Germinal center (tissue), 1 donor: ENCODE measurements around the gene RASA3.
"Not testable (repeated sequence)": the region's sequence is repeated elsewhere in the genome, so short reads cannot be mapped to it uniquely, and the experiment has no call there.

Experiments used
- DNase-seq: peaks from one replicate; pipeline ENCODE4 v3.0.0; 2012; ENCODE audit warnings: mixed read lengths, low spot score

RASA3 gene

DNA sequence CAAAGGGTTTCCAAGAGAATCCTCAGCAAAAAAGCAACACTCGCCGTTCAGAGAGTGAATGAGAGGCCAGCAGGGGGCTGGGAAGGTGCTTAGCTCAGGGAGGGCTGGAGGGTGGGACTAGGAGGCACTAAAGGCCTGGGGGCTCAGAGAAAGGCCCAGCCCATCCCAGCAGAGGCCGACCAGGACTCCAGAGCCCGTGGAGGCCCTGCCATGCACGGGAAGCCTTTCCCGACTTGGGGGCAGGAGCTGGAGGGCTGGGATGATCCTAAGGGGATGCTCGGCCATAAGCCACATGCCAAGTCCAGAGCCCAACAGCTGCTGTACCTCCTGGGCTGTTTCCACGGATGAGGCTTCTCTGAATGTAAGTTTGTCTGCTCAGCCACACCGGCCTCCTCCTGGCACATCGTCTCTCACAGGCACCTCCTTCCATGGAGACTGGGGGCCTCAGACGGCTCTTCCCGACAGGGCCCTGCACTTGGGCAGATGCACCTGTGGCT, 19.5 kb downstream of the RASA3 start:
- DNase-seq = no peak

DNA sequence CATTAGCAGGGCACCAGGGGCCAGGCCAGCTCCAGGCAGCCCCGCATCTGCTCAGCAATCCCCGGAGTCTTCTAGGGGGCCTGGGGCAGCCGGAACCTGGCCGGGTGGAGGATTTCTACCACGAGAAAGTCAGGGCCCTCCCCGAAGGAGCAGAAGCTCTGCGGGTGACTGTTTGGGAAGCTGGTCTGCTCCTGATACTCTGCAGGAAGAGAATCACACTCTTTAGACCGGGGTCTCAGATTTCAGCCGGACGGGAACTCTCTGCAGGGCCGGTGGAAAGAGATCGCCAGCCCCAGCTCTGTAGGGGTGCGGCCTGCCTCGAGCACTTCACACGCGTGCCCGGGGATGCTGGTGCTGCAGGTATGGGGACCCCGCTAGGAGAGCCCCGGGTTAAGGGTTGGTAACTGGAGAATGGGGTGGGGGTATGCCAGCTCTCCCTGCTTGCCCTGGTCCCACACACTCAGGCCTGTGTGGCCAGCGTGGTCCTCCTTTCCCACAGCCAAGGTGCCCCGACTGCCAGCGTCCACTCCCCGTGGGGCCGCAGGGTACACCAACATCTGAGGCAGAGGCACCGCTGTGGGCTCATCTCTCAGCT, 20.1 kb downstream of the RASA3 start:
- DNase-seq = no peak

DNA sequence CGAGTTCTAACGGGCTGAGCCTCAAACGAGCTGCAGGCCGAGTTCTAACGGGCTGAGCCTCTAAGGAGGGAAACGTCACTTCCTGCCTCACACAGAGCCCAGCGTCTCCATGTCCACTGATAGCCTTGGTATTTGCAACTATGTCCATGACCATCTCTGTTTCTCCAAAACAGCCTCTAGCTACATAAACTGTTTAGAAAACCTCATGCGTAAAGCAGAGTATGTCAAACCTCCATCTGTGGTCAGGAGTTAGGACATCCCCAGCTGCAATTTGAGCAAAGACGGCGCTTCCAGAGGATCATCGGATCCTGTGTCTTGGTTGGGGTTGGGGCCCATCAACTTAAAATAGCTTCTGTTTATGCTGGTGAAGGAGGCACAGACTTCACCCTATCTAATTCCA, 20.8 kb downstream of the RASA3 start:
- no peak for DNase-seq

DNA sequence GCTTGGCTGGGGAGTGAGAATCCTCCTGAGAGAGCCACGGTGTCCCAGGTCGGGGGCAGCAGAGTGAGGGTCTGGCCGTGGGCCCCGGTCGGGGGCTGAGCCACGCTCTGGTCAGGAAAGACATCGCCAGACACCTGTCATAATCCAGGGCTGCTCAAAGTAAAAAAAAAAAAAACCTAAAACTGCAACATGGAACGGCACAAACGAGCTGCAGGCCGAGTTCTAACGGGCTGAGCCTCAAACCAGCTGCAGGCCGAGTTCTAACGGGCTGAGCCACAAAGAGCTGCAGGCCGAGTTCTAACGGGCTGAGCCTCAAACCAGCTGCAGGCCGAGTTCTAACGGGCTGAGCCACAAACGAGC, 21.6 kb downstream of the RASA3 start:
- DNase-seq = not testable (repeated sequence)

DNA sequence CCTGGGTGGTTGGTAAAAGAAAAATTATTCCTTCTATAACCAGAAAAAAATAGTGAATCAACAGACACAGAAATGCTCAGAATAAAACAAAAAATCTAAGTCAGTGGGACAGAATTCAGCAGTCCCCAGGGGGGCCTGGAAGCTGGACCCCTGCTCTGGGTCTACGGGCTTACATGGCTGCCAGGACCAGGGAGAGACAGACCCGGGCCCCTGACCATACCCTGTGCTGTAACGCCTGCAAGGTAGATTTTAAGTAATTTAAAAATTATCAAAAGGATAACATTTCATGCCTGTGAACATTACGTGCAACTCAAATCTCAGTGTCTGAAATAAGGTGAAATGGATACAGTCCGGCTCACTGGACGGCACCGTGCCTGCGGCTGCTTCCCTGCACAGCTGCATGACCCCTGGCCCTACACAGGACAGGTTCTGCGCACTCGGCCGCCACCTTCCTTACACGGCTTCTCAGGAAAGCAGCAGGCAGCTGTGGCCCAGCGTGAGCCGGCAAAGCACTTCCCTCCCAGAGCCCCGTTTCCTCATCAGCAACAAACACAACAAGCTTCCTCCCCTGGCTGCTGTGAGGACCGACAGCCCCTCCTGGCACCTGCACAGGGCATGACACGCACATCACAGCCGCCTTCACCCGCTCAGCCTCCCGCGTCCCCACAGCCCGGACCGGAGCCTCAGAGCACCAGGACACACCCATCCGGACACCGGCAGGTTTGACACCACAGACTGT, 22.2 kb downstream of the RASA3 start:
- peak; percentile 73 for DNase-seq

DNA sequence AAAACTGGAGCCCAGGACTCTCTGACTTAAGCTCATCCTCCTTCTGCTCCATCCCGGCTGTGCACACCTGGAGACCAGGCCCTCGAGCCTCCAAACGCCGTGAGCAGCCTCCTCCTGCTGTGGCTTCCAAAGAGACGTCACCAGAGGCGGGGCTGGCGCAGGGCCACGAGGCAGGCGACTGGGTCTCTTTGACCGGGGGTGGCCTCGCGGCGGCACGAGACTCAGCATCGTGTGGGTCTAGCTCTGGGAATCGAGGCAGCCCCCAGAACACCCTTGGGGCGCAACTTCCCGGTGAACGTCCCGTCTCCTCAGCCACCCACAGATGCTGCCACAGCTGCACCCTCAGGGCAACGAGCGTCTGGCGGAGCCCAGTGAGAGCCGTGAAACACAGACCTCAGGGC, 22.8 kb downstream of the RASA3 start:
- DNase-seq = no peak

DNA sequence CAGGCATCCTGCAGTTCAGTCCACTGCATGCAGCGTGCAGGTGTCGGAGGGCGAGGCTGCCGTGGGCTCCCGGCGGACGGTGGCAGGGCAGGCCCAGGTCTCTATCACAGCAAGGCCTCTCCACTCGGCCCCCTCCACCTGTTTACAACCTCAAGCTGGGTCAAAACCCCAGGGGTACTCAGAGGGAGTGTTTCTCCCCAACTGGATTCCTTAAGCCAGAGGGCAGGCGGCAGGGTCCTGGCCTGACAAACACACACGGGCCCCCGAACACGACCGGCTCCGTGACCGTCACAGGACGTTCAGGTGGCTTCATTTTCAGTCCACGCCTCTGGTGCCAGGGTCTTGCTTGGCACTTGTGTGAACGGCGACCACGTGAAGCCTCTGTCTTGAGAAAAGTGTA, 23.5 kb downstream of the RASA3 start:
- DNase-seq = no peak

DNA sequence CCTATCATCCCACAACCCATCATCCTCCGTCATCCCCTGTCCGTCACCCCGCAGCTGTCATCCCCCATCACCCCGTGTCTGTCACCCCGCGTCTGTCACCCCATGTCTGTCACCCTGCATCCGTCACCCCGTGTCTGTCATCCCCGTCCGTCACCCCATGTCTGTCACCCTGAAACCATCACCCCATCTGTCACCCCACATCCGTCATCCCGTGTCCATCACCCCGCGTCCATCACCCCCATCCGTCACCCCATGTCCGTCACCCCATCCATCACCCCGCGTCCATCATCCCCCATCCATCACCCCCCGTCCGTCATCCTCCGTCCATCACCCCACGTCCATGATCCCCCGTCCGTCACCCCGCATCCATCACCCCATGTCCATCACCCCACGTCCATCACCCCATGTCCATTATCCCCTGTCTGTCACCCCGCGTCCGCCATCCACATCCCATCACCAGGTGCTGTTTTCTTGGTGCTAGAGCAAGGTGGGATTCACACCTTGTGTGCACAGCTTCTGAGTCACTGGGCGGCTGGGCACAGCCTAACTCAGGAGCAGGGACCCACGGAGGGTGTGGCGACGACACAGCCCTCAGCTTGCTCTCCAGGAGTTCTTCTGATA, 24.2 kb downstream of the RASA3 start:
- DNase-seq = no peak

DNA sequence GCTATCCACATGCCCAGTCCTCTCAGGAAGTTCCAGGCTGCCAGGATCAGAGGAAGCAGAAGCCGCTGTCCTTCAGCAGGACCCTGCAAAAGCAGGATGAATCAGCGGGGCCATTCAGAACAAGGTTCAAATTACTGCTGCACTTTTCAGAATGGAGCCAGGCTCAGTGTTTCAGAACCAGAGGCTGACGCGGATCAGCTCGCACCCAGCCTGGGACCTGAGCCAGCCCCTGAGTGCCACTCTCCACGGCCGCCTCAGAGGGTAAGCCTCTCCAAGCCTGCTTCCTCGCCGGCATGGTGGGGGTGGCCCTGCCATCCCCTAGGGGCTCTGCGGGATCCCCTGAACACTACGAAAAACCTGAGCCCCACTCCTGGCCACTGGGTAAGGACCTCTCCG, 24.7 kb downstream of the RASA3 start:
- DNase-seq = no peak

DNA sequence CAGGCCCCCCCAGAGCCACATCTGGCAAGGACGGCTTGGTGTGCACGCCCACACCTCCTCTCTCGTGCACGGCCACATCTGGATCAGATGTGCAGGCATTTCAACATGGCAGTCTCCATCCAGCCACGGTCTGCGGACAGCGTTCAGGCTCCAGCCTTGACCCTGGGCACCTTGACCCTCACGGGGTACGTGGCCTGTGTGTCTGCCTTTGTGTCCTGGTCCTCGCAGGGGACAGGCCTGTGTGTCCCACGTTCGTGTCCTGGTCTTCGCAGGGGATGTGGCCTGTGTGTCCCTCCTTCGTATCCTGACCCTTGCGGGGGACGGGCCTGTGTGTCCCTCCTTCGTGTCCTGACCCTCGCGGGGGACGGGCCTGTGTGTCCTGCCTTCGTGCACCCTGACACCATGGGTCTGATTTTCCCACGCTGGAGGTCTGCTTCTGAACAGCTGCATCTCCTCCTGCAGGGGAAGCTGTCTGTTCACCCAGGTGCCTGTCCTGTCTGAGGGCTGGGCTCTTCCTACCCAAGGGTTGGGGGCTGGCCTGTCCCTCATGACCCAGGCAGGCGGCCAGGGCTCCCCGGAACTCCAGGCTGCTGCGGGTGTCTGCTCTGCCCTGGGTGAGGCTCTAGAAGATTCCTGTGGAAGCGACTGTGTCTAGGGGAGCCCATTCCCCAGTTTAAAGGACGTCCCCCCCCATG, 25.3 kb downstream of the RASA3 start:
- DNase-seq = no peak

DNA sequence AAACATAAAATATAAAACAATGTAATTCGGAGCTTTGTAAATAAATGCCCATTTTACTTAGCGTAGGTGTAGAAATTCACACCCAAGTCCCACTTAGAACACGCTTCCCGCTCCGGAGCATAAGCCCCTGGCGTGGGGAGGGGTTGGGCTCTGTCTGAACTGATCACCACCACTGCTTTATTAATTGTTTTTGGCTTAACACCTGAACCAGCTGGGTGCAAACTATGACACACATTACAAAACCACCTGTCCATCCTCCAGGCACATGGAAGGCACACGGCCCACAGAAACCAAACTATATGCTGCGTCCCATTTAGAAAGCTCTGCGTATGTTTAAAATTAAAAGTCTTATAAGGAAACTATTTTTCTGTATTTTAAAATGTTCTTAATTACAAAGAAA, 25.9 kb downstream of the RASA3 start:
- no peak for DNase-seq

DNA sequence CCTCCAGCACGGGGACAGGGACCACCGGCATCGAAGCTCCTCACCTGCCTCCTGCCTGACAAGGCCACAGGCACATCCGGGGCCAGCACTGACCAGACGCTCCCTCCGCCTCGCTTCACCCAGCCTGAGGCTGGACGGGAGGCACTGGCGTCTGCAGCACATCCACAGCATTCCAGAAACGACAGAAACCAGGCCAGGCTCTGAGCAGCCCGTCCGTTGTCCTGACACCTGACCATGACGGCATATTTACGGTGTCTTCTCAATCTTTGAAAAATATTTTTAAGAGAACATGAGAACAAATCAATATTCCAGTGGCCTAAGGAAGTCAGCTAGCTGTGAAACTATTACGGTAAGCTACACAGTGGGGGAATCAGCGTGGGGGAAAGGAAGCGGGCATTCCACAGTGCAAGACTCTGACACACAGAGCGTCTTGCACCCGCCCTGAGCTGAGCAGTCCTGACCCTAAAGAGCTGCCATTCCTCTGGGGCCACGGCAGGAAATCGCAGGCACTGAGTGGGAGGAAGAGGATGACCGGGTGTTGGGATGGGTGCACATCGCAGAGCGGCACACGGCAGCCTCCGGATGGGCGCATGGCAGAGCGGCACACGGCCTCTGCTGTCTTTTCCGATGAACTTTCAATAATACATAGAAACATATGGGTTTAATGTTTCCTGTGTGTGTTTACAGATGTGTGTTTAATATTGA, 26.8 kb downstream of the RASA3 start:
- no peak for DNase-seq

DNA sequence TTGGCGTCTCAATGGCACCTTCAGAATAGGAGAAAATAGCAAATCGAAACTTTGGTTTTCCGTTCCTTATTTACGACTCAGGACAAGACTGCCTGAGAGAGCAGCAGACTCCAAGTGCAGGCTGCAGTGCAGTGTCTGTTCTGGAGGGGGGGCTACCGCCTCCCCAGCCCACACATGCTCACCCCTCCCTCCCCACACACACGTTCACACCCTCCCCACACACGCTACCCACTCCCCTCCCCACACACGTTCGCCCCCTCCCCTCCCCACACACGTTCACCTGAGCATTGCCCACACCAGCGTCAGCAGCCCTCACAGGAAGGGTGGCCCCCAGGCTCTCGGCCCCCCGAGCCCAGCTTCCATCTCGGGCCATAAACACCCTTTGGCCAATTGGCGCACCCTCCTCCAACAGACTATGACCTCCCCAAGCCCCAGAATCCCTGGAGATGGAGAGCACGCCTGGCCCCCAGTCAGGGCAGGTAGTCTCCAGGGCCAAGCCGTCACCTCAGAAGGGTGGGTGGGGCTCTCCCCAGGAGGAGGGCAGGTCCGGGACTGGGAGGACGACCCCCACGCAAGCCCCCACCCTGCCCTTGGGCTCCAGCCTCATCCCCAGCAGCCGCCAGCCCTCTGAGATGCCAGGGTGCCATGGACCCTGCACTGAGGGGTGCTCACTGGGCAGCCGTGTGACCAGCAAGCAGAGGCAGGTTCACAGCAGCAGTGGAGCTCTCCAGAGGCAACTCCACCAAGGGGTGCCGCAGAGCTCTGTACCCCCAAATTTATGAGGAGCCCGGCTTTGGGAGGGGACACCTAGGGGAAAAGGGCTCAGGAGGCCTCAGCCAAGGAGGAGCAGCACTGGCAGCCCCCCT, 27.5 kb downstream of the RASA3 start:
- no peak for DNase-seq

DNA sequence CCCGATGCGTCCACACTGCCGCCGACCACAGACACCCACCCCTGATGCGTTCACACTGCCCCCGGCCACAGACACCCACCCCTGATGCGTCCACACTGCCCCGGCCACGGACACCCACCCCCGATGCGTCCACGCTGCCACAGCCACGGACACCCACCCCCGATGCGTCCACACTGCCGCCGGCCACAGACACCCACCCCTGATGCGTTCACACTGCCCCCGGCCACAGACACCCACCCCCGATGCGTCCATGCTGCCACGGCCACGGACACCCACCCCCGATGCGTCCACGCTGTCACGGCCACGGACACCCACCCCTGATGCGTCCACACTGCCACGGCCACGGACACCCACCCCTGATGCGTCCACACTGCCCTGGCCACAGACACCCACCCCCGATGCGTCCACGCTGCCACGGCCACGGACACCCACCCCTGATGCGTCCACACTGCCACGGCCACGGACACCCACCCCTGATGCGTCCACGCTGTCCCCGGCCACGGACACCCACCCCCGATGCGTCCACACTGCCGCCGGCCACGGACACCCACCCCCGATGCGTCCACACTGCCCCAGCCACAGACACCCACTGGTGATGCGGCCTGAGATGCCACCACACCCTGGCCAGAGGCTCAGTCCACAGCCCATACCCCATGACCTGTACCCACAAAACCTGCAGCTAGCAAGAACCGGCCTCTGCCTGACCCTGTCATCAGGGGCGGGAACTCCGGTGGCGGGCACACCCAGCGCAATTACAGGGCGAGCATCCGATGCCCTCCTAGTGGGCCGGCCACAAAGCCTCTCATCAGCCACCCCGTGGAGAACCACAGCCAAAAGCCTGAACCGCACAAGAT, 28.4 kb downstream of the RASA3 start:
- no peak for DNase-seq

DNA sequence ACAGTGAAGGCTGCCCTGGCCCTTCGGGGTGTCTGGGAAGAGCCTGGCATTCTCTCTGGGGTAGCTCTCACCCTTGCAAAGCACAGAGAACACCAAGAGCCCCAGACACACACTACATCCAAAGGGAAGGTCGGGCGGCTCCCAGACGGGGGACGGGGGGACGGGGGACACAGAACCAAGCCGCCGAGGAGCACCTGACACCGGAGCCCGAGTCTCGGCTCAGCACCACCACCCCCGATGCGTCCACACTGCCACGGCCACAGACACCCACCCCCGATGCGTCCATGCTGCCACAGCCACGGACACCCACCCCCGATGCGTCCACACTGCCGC, 29.2 kb downstream of the RASA3 start:
- DNase-seq = not testable (repeated sequence)

DNA sequence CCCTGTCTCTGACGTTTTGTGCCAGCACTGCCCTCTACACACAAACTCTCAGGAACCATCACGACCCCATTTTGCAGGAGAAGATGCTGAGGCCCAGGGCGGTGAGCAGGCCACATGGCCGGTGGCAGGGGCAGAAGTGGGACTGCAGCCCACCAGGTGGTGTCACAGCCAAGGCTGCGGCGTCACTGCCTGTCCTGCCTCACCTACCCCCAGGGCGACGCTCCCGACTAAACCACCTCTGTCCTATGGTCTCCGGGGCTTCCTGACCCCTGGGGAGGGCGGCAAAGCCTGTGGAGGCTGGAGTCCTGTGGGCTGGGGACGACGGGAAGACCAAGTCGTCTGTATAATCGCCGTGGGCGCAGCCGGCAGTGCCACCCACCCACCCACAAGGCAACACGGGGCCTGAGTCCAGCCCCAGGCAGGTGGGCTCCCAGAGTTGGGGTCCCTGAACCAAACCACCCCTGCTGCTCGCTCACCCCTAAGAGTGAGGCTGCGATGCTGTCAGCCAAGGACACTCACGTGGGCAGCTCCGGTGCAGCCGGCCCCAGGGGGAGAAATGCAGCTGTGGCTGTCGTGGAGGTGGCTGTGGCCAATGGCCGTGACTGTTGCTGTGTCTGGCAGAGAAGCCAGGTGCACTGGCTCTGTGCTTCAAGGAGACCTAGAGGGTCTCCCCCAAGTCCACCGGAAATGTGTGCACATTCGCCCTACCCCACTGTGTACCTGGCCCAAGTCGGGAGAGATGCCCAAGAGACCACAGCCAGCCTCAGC, 29.7 kb downstream of the RASA3 start:
- no peak for DNase-seq

DNA sequence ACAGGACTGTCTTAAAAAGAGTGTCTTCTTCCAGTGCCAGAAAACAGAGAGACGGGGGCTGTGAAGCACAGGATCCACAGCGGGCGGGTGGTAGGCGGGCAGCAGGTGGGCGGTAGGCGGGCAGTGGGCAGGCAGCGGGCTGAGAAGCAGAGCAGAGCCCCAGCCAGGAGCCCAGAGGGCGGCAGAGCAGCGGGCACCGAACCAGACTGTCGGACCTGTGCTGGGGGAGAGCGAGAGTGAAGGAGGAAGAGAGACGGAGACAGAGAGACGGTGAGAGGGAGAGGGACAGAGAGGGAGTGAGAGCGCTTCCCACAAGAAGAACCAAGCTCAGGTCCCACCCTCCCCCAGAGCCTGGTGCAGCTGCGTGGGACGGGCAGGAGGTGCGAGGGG, 30.3 kb downstream of the RASA3 start:
- no peak for DNase-seq

DNA sequence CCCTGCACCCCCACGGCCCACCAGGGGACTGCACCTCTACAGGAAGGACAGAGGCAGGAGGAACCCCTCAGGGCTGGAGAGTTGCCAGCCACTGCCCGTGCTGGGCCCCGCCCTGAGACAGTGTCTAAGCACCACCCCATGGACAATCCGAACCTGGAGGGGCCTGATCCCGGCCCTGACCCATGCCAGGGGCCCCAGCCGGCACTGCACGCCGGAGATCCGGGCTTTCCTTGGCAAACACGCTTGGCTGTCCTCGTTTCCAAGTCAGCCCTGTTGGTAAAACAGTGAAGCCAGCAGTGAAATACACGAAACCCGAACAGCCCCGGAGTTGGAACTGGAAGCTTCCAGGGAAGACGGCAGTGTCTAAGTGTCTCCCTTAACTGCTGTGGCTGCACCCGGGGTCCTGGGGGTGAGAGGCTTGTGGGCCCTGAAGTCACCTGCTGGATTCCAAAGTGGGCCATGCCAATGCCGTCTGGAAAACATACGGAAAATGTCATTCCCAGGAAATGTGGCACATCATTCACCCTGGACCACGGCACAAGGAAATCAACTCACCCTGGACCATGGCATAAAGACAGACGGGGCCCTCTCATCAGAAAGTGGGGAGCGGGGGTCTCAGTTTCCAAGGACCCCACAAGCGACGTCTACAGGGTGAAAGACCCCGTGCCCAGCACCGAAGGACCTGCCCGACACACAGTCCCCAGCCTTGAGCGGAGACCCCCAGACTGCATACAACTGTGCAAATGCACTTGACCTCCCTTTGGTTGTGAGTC, 30.9 kb downstream of the RASA3 start:
- DNase-seq = no peak
